GM19328 (cell line): ENCODE results near the gene MICALL2.
"Not testable (repeated sequence)": the region's sequence is repeated elsewhere in the genome, so short reads cannot be mapped to it uniquely, and the experiment has no call there.

Source experiments
- ATAC-seq: cut with Tn5 transposase; IDR thresholded peaks from one replicate; pipeline ENCODE4 v1.9.1; 2021; ENCODE audit warnings: mild to moderate bottlenecking, moderate library complexity; ENCODE audit not compliant: unreplicated experiment

MICALL2 gene

GRCh38 chr7:1449951-1450350 lies 9.3 kb downstream of the MICALL2 start:
- no peak for ATAC-seq

GRCh38 chr7:1449501-1449900 lies 9.8 kb downstream of the MICALL2 start:
- no peak for ATAC-seq

- ATAC-seq = no peak
These were observed 10.3 kb downstream of the MICALL2 start for GRCh38 chr7:1448958-1449357.

- ATAC-seq = no peak
These were observed 11.6 kb downstream of the MICALL2 start for GRCh38 chr7:1447551-1448244.

- ATAC-seq = no peak
These were observed 12.2 kb downstream of the MICALL2 start for GRCh38 chr7:1447112-1447511.

- no peak for ATAC-seq
These were observed 12.6 kb downstream of the MICALL2 start for GRCh38 chr7:1446620-1447032.

- ATAC-seq = not testable (repeated sequence)
These were observed 13.2 kb downstream of the MICALL2 start for GRCh38 chr7:1446026-1446425.

- no peak for ATAC-seq
These were observed 13.9 kb downstream of the MICALL2 start for GRCh38 chr7:1445341-1445740.

- no peak for ATAC-seq
These were observed 14.3 kb downstream of the MICALL2 start for GRCh38 chr7:1444925-1445322.

- no peak for ATAC-seq
These were observed 14.9 kb downstream of the MICALL2 start for GRCh38 chr7:1444214-1444924.

GRCh38 chr7:1443587-1444200 lies 15.6 kb downstream of the MICALL2 start:
- not testable (repeated sequence) for ATAC-seq

- ATAC-seq = no peak
These were observed 16.7 kb downstream of the MICALL2 start for GRCh38 chr7:1442355-1443124.

- ATAC-seq = no peak
These were observed 17.5 kb downstream of the MICALL2 start for GRCh38 chr7:1441615-1442354.

- ATAC-seq = no peak
These were observed 18.6 kb downstream of the MICALL2 start for GRCh38 chr7:1440620-1441019.

- no peak for ATAC-seq
These were observed 19.6 kb downstream of the MICALL2 start for GRCh38 chr7:1439373-1440363.

GRCh38 chr7:1438821-1439220 lies 20.4 kb downstream of the MICALL2 start:
- no peak for ATAC-seq

- ATAC-seq = no peak
These were observed 21.1 kb downstream of the MICALL2 start for GRCh38 chr7:1438208-1438607.

- ATAC-seq = no peak
These were observed 22.0 kb downstream of the MICALL2 start for GRCh38 chr7:1437155-1437880.

- no peak for ATAC-seq
These were observed 22.7 kb downstream of the MICALL2 start for GRCh38 chr7:1436608-1437007.
